Cardiac muscle cell (in vitro differentiated cells and primary cell): Measurements from ENCODE around the gene RPL23. TPM values are rescaled to one million over a fixed set of nuclear protein-coding genes. Genes with fewer than 3 reads are reported as not detected.

Source experiments
- DNase-seq, 2 donors: peaks; one replicate each; pipeline versions ENCODE4 v3.0.0 to v3.0.0-alpha.2; 2010 to 2017; ENCODE audit warnings: low read depth in 1 of 2, low spot score in 1 of 2
- H3K27ac ChIP-seq: fragments of 200-600 bp; sonication (generic); 2 replicates; pipeline ENCODE4 v1.5.1; 2016
- H3K27me3 ChIP-seq: fragments of 200-600 bp; sonication (generic); 2 replicates; pipeline ENCODE4 v1.6.0; 2016; ENCODE audit warnings: control low read depth
- H3K36me3 ChIP-seq: fragments of 200-600 bp; sonication (generic); 2 replicates; pipeline ENCODE4 v1.5.1; 2016; ENCODE audit warnings: control low read depth
- H3K4me1 ChIP-seq: fragments of 200-600 bp; sonication (generic); 2 replicates; pipeline ENCODE4 v1.8.1; 2017; ENCODE audit warnings: low read depth, mild to moderate bottlenecking, mixed run types
- H3K4me3 ChIP-seq: fragments of 200-600 bp; sonication (generic); 2 replicates; pipeline ENCODE4 v1.5.1; 2016; ENCODE audit warnings: mild to moderate bottlenecking
- H3K9me3 ChIP-seq: fragments of 200-600 bp; sonication (generic); 2 replicates; pipeline ENCODE4 v1.5.1; 2017; ENCODE audit warnings: low read depth, mild to moderate bottlenecking, control low read depth
- polyA plus RNA-seq: library from polyadenylated mRNA; unstranded; fragments of >200 nt; fragmentation: Nextera tagmentation; extraction: Ambion mirVana; gene quantifications from 2 replicates; pipeline ENCODE4 v1.2.1, GENCODE V29; 2016
- total RNA-seq: library from RNA; depleted of rRNA; stranded (reverse); fragments of >200 nt; gene quantifications from 2 replicates; pipeline ENCODE4 v1.2.3, GENCODE V29; 2016
- TF ChIP-seq, protein P1 (sequence below): IDR thresholded peaks from 2 replicates; pipeline ENCODE4 v1.5.1; 2012; ENCODE audit warnings: low read depth, mild to moderate bottlenecking, low read length

The RPL23 gene
- total and polyA plus RNA-seq, 2 experiments from 2014 or later: 567 to 2,692 TPM

DNA sequence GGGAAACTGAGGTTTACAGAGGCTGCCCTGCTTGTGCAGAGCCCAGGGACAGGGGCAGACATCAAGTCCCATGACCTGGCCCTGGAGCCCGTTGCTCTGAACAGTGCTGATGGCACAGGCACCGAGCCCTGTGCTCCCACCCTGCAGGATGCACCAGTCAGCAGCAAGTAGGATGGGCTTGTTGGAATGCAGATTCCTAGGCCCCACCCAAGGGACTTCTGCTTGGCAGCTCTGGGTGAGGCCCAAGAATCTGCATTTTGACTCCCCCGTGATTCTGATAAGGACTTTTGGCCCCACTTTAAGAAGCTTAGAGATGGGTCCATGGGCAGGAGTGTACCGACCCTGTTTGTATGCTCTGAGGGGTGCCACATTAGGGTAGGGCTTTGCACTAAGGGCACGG, 39.6 kb upstream of the RPL23 start:
- peaks cover 7% of the 10 kb centered on the region for H3K36me3 ChIP-seq
- no peaks in the 10 kb centered on the region for H3K9me3 ChIP-seq
- H3K4me3 ChIP-seq: no peak overlapping the region
- TF ChIP-seq, protein P1, sequence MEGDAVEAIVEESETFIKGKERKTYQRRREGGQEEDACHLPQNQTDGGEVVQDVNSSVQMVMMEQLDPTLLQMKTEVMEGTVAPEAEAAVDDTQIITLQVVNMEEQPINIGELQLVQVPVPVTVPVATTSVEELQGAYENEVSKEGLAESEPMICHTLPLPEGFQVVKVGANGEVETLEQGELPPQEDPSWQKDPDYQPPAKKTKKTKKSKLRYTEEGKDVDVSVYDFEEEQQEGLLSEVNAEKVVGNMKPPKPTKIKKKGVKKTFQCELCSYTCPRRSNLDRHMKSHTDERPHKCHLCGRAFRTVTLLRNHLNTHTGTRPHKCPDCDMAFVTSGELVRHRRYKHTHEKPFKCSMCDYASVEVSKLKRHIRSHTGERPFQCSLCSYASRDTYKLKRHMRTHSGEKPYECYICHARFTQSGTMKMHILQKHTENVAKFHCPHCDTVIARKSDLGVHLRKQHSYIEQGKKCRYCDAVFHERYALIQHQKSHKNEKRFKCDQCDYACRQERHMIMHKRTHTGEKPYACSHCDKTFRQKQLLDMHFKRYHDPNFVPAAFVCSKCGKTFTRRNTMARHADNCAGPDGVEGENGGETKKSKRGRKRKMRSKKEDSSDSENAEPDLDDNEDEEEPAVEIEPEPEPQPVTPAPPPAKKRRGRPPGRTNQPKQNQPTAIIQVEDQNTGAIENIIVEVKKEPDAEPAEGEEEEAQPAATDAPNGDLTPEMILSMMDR: no peak
- no peak for DNase-seq
- H3K27me3 ChIP-seq: no peaks in the 10 kb centered on the region
- H3K4me1 ChIP-seq: no peaks in the 10 kb centered on the region
- H3K27ac ChIP-seq: peak overlapping the region; percentile 43

DNA sequence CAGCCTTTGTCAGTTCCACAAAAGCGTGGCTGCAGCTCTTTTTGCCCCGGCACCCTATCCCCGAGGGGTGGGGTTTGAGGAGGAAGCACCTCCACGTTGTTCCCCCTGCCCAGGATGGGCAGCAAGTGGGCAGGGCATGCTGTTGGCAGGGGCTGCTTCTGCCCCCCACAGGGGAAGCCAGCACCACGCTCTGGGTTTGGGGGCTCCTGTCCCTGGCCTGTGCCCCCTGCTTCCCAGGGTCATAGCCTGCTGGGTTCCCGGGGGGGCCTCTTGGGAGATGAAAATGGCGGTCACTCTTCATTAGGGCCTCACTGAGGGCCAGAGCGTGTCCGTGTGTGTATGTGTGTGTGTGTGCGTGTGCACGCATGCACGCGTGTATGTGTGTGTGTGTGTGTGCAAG, 39.1 kb upstream of the RPL23 start:
- Histone ChIP-seq H3K27me3 (no peaks in the 10 kb centered on the region), H3K4me3 (no peak overlapping the region), H3K36me3 (peaks cover 7% of the 10 kb centered on the region), H3K9me3 (no peaks in the 10 kb centered on the region), H3K4me1 (no peaks in the 10 kb centered on the region), H3K27ac (no peak overlapping the region)
- TF ChIP-seq, protein P1: no peak
- no peak for DNase-seq

DNA sequence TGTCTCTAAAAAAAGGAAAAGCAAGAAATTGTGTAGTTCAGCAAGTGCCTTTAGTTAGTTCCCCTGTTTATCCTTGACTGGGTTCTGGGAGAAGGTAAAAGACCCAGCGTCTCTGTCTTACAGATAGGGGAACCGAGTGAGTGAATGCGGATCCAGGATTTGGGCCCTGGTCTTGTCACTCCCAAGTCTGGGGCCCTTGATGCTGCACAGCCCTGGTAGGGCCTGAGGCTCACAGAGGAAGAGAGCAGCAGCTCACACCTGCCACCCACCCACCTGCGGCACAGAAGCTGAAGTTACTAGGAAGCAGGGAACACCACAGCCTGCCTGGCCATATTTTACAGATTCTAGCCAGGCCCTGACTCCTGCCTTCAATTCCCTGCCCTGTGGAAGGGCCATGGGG, 38.6 kb upstream of the RPL23 start:
- TF ChIP-seq, protein P1: no peak
- Histone ChIP-seq H3K36me3 (peaks cover 7% of the 10 kb centered on the region), H3K27me3 (no peaks in the 10 kb centered on the region), H3K9me3 (no peaks in the 10 kb centered on the region), H3K27ac (no peak overlapping the region), H3K4me1 (no peaks in the 10 kb centered on the region), H3K4me3 (no peak overlapping the region)
- DNase-seq: no peak

DNA sequence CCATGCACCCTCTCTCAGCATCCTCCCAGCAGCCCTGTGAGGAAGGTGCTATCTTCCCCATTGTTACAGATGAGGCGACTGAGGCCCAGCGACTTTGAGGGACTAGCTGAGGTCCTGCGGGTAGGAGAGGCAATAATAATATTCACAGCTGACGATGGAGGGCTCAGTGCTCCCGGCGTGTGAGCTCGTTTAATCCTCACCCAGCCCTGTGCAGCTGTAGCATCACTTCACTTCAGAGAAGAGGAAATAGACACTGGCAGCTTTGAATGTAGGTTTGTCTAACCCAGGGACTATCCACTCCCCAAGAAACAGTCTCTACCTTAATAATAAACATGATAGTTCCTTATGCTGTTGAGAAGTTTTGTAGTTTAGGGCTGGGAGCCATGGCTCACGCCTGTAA, 37.9 kb upstream of the RPL23 start:
- Histone ChIP-seq H3K27ac (no peak overlapping the region), H3K36me3 (peaks cover 7% of the 10 kb centered on the region), H3K27me3 (no peaks in the 10 kb centered on the region), H3K9me3 (no peaks in the 10 kb centered on the region), H3K4me3 (no peak overlapping the region), H3K4me1 (no peaks in the 10 kb centered on the region)
- TF ChIP-seq, protein P1: no peak
- DNase-seq: no peak

DNA sequence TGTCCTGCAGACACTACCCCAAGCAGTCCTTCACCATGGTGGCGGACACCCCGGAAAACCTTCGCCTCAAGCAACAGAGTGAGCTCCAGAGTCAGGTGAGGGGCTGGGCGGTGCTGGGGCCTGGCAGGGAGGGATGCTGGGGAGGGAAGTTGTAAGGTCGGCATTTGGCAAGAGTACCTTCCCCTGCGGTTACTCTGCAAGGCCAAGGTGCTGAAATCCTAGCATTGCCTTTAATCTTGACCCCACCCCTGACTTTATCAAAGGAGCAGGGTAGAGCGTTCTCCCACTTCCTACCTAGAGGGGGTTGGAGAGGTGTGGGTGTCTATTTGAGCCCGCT, 36.9 kb upstream of the RPL23 start:
- H3K36me3 ChIP-seq: peaks cover 7% of the 10 kb centered on the region
- no peak overlapping the region for H3K27ac ChIP-seq
- no peak for DNase-seq
- TF ChIP-seq, protein P1: no peak
- H3K4me3 ChIP-seq: no peak overlapping the region
- H3K4me1 ChIP-seq: peaks cover 9% of the 10 kb centered on the region
- no peaks in the 10 kb centered on the region for H3K9me3 ChIP-seq
- H3K27me3 ChIP-seq: no peaks in the 10 kb centered on the region
